Measurements from ENCODE around the gene MEI4. TPM values are rescaled to one million over a fixed set of nuclear protein-coding genes. Genes with fewer than 3 reads are reported as not detected.

Gene MEI4
- total and polyA plus RNA-seq, 2 donors (not counting 1 experiment from before 2014, with no cell fraction given), result not detected

DNA sequence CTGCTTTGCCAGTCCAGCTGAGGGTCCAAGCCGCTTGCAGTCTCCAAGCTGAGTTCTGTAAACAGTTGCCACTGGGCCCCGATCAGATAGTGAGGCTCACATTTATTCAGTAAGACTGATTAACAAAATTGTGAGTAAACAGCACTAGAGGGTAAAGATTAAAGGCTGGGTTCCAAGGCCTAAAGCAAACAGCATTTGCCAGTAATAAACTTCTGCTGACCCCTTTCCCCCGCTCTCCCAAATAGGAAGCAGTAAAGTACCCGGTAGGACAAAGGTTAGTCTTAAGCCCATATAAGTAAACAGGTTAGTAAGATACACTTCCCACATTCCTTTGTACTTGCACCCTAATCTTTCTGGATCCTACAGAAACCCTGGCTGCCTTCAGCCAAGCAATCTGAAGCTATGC, 181.8 kb downstream of the MEI4 start:
- Histone ChIP-seq H3K27ac (ENCODE audit: low read length in 2 of 2) (no peak overlapping the region), H3K9me3 (ENCODE audit: control extremely low read depth in 1 of 3, control insufficient read depth in 2 of 3, insufficient read depth in 1 of 3, low read length in 2 of 3) (no peaks in the 10 kb centered on the region), H3K9ac (ENCODE audit: low read length) (no peak overlapping the region), H3K4me3 (ENCODE audit: control extremely low read depth in 1 of 5, extremely low read depth in 1 of 5, insufficient read depth in 1 of 5, low read depth in 2 of 5, low read length in 4 of 5) (no peak overlapping the region), H3K4me1 (ENCODE audit: control insufficient read depth in 2 of 2, insufficient read depth in 2 of 2, low read length in 2 of 2) (no peaks in the 10 kb centered on the region), H3K4me2 (replicated peaks; ENCODE audit: low read depth, low read length, poor library complexity, severe bottlenecking) (no peak overlapping the region), H3K36me3 (replicated peaks in 1 of 2; ENCODE audit: control extremely low read depth in 1 of 2, control insufficient read depth in 1 of 2, extremely low read depth in 1 of 2, insufficient read depth in 2 of 2, low read length in 1 of 2) (no peaks in the 10 kb centered on the region), H3K27me3 (replicated peaks in 1 of 4; ENCODE audit: control extremely low read depth in 1 of 4, control insufficient read depth in 3 of 4, insufficient read depth in 4 of 4, low read length in 3 of 4) (no peaks in the 10 kb centered on the region), H2AFZ (ENCODE audit: insufficient read depth, low read depth, low read length, poor library complexity, severe bottlenecking) (no peak overlapping the region), H4K20me1 (ENCODE audit: control insufficient read depth, insufficient read depth, low read length, poor library complexity, severe bottlenecking) (no peaks in the 10 kb centered on the region), H3K79me2 (ENCODE audit: control insufficient read depth, insufficient read depth, low read length) (no peaks in the 10 kb centered on the region)
- ATAC-seq (ENCODE audit: low read depth), result no peak
- Mint-ChIP-seq H3K27me3 (no peaks in the 10 kb centered on the region), H3K4me3 (no peak overlapping the region), H3K27ac (no peak overlapping the region), H3K9me3 (ENCODE audit: insufficient read depth) (no peaks in the 10 kb centered on the region), H3K4me1 (no peaks in the 10 kb centered on the region)
- ChIA-PET CTCF (no interaction called here), POLR2A (no interaction called here)
- no peak for DNase-seq
- intact Hi-C loops (cut with micrococcal nuclease), result no loop called here
- TF ChIP-seq, protein P1, sequence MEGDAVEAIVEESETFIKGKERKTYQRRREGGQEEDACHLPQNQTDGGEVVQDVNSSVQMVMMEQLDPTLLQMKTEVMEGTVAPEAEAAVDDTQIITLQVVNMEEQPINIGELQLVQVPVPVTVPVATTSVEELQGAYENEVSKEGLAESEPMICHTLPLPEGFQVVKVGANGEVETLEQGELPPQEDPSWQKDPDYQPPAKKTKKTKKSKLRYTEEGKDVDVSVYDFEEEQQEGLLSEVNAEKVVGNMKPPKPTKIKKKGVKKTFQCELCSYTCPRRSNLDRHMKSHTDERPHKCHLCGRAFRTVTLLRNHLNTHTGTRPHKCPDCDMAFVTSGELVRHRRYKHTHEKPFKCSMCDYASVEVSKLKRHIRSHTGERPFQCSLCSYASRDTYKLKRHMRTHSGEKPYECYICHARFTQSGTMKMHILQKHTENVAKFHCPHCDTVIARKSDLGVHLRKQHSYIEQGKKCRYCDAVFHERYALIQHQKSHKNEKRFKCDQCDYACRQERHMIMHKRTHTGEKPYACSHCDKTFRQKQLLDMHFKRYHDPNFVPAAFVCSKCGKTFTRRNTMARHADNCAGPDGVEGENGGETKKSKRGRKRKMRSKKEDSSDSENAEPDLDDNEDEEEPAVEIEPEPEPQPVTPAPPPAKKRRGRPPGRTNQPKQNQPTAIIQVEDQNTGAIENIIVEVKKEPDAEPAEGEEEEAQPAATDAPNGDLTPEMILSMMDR (IDR thresholded peaks at IDR 0.05), result no peak
- no peak for TF ChIP-seq EZH2 (IDR thresholded peaks at IDR 0.05; ENCODE audit: borderline replicate concordance, insufficient read depth, low read depth, low read length, poor library complexity, severe bottlenecking)
- WGBS (ENCODE audit: insufficient coverage), result 92% methylated on average over 2 of the region's 4 CpGs

DNA sequence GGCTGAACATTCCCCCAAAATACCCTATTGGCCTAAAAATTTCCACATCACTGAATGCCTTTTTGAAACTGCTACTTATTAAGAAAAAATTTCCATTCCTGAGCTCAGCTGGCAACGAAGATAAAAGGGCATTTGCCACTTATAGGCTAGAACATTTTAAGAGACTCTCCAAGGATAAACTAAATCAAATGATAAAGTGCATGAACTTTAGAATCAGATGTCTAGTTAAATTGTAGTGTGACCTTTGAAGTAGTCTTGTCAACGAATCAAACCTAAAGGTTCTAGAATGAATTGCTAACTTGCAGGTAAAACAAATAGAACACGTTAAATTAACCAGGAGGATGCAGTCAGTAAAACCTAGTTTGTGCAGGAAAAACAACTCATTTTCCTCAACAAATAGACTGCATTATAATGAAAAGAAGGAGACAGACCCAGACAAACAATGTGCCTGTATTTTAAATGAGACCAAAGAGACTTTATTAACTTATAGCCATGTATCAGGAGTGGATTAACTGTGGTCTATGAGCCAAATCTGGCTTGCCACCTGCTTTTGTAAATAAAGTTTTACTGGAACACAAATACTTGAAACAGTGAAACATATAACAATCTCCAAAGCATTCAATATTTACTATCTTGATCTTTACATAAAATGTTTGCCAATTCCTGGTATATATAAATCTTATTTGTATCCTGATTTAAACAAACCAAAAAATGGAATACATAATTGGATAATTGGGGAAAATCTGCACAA, 184.4 kb downstream of the MEI4 start:
- H3K9me3 ChIP-seq (ENCODE audit: control extremely low read depth in 1 of 3, control insufficient read depth in 2 of 3, insufficient read depth in 1 of 3, low read length in 2 of 3), result no peaks in the 10 kb centered on the region
- Mint-ChIP-seq H3K27ac (no peak overlapping the region), H3K27me3 (no peaks in the 10 kb centered on the region), H3K4me1 (no peaks in the 10 kb centered on the region), H3K4me3 (no peak overlapping the region), H3K9me3 (ENCODE audit: insufficient read depth) (no peaks in the 10 kb centered on the region)
- no peak overlapping the region for H3K4me2 ChIP-seq (replicated peaks; ENCODE audit: low read depth, low read length, poor library complexity, severe bottlenecking)
- no peaks in the 10 kb centered on the region for H3K36me3 ChIP-seq (replicated peaks in 1 of 2; ENCODE audit: control extremely low read depth in 1 of 2, control insufficient read depth in 1 of 2, extremely low read depth in 1 of 2, insufficient read depth in 2 of 2, low read length in 1 of 2)
- H3K79me2 ChIP-seq (ENCODE audit: control insufficient read depth, insufficient read depth, low read length), result no peaks in the 10 kb centered on the region
- no peak overlapping the region for H3K4me3 ChIP-seq (ENCODE audit: control extremely low read depth in 1 of 5, extremely low read depth in 1 of 5, insufficient read depth in 1 of 5, low read depth in 2 of 5, low read length in 4 of 5)
- H3K27me3 ChIP-seq (replicated peaks in 1 of 4; ENCODE audit: control extremely low read depth in 1 of 4, control insufficient read depth in 3 of 4, insufficient read depth in 4 of 4, low read length in 3 of 4), result no peaks in the 10 kb centered on the region
- H2AFZ ChIP-seq (ENCODE audit: insufficient read depth, low read depth, low read length, poor library complexity, severe bottlenecking), result no peak overlapping the region
- POLR2A ChIA-PET, result no interaction called here
- no peak overlapping the region for H3K9ac ChIP-seq (ENCODE audit: low read length)
- CTCF ChIA-PET, result no interaction called here
- intact Hi-C loops (cut with micrococcal nuclease), result no loop called here
- no peaks in the 10 kb centered on the region for H4K20me1 ChIP-seq (ENCODE audit: control insufficient read depth, insufficient read depth, low read length, poor library complexity, severe bottlenecking)
- DNase-seq, result no peak
- no peak for ATAC-seq (ENCODE audit: low read depth)
- no peaks in the 10 kb centered on the region for H3K4me1 ChIP-seq (ENCODE audit: control insufficient read depth in 2 of 2, insufficient read depth in 2 of 2, low read length in 2 of 2)
- TF ChIP-seq, protein P1 (IDR thresholded peaks at IDR 0.05), result no peak
- no peak for TF ChIP-seq EZH2 (IDR thresholded peaks at IDR 0.05; ENCODE audit: borderline replicate concordance, insufficient read depth, low read depth, low read length, poor library complexity, severe bottlenecking)
- no peak overlapping the region for H3K27ac ChIP-seq (ENCODE audit: low read length in 2 of 2)
- WGBS (ENCODE audit: insufficient coverage), result no CpG with 5 or more reads among the region's 3 CpGs

Data from B cell (primary cell).